HG03135 (cell line): ENCODE results near the gene PKP2.
"Not testable (repeated sequence)": the region's sequence is repeated elsewhere in the genome, so short reads cannot be mapped to it uniquely, and the experiment has no call there.

Experiments
- ATAC-seq: cut with Tn5 transposase; IDR thresholded peaks from one replicate; pipeline ENCODE4 v1.9.1; 2021; ENCODE audit warnings: mild to moderate bottlenecking, moderate library complexity; ENCODE audit not compliant: unreplicated experiment

The PKP2 gene

DNA sequence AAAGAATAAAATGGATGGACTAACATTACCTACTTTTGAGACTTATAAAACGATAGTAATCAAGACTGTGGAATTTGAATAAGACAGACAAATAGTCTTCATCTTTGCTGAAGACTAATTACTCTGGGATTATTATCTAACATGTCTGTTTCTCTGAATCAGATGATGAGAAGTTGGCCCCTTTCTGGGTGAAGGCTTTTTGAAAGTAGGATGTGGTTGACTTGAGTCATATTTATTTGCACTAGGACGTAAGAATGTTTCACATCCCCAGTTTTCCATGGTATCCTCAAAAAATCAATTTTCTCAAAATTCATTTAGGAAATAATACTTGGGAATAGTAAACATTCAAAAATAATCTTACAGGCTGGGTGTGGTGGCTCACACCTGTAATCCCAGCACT lies 31.8 kb downstream of the PKP2 start:
- no peak for ATAC-seq

DNA sequence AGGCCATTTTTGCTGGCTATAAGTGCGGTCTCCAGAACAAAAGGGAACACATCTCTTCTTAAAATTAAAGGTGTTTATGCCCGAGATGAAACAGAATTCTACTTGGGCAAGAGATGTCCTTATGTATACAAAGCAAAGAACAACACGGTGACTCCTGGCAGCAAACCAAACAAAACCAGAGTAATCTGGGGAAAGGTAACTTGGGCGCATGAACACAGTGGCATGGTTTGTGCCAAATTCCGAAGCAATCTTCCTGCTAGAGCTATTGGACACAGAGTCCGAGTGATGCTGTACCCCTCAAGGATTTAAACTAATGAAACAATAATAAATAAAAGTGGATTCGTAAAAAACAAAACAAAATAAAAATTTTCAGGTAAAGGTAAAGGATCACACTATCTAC lies 33.4 kb downstream of the PKP2 start:
- no peak for ATAC-seq

DNA sequence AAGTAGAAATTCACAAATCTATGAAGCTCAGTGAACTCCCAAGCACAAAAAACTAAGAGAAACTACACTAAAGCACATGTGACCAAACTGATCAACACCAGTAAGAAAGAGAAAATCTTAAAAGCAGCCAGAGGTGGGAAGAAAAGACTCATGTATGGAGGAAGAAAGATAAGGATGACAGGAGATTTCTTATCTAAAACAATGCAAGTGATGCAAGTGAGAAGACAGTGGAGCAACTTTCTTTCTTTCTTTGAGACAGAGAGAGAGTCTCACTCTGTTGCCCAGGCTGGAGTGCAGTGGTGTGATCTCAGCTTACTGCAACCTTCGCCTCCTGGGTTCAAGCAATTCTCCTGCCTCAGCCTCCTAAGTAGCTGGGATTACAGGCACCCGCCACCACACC lies 34.9 kb downstream of the PKP2 start:
- not testable (repeated sequence) for ATAC-seq

DNA sequence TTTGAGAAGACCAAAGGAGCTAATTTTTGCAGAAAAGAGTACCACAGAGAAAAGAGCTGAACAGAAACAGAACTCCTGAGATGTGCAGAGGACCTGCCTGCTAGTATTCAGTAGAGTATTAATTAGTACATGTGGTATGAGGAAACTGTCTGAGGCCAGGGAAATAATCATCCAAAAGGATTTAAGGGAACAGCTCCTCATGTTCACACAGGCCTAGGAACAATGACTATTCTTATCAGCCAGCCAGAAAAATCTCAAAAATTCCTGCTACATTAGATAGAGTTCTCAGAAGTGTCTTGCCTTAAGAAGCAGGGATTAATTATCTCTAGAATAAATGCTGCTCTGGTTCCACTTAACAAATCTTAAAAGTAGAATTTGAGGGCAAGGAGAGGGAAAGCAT lies 36.4 kb downstream of the PKP2 start:
- no peak for ATAC-seq

DNA sequence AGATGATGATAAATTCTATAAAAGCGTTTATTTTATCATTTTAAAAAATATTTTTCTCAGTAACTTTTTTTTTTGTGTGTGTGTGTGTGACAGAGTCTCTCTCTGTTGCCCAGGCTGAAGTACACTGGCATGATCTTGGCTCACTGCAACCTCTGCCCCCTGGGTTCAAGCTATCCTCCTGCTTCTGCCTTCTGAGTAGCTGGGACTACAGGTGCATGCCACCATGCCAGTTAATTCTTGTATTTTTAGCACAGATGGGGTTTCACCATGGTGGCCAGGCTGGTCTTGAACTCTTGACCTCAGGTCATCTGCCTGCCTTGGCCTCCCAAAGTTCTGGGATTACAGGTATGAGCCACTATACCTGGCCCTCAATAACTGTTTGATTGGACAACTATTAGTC lies 37.2 kb downstream of the PKP2 start:
- no peak for ATAC-seq

DNA sequence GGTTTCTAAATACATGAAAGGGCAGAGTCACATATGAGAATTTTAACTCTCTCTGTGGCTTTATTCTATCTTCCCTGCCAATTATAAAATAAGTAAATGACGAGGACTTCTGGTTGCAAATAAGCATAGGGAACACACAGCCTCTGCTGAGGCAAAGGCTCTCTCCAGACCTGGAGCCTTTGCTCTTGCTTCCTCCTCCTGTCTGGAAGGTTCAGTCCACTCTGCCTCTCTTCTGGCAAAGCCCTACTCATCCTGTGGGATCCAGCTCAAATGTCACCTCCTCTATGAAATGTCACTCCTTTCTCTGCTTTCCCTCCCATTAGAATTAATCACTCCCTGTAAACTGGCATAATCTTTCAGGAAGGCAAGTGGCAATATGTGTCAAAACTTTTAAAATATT lies 41.9 kb downstream of the PKP2 start:
- no peak for ATAC-seq

DNA sequence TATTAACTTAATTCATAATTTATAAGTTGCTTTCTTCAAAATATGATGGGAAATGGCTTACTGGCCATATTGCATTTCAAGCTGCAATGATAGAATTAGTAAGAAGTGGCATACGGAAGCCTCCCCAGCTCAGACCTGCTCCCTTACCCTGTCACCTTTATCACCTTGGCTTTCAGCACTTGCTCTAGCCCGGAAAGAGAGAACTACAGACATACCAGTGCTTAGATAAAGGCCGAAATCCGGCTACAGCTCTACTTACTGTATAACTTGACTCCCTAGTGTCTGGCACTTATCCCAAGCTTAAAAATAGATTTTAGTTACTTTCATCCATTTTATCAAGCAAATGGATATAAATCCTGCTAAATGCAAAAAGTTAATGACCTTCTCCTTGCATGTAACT lies 42.5 kb downstream of the PKP2 start:
- no peak for ATAC-seq

DNA sequence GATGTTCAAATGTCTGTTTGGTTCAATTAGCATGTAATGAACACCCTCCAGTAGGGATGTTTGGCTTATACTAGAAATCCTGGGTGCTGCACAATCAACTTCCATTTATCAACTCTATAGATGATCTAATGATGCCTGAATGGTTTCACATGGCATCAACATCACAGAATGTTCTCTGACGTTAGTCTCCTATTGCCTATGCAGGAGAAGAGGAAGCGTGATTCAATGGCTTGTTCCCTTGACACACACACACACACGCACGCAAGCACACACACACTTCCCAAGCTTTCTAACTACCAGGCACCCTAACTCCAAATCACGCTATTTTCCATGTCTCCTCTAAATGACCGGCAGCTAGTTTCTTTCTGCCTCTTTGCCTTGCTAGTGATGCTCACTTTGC lies 49.3 kb downstream of the PKP2 start:
- ATAC-seq: no peak

DNA sequence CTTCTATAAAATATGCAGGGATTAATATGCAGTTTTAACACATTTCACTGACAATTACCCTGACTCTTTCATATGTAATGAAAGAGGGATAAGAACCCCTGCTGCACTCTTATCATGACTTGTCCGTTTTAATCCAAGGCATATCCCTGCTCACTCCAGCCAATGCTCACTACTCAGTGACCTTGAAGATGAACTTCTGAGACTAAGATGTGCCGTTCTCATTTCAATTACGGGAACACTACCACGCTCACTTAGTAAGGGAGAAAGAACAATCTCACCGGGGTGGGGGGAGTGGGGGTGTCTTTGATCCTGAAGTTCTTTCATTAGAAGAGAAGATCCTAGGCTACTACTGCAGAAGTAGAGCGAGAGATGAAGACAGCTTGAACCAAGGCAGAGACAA lies 50.5 kb downstream of the PKP2 start:
- no peak for ATAC-seq

DNA sequence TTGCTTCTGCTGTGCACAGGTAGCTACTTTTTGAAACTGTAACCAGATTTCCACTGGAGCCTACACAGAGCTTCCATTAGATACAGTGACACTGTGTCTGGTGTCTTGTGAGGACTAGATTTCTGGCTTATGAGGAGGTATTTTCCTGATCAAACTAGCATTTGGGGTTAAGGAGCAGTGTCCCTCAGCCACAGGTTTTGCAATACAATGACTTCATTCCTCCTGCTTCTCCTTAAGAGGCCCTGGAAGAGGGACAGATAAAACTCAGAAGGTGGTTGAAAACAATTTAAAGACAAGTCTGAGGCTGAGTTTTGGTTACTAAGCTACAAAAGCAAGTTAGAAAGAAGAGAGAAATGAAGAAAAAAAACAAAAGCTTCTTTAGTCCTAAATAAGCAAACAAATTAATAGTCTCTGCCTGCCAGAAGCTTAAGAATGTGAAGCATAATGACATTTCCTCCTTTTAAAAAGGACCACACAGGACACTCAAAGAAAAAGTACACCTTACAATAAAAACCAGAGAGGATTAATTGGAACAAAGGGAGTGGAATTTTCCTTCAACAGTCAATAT lies 53.0 kb downstream of the PKP2 start:
- ATAC-seq: no peak

DNA sequence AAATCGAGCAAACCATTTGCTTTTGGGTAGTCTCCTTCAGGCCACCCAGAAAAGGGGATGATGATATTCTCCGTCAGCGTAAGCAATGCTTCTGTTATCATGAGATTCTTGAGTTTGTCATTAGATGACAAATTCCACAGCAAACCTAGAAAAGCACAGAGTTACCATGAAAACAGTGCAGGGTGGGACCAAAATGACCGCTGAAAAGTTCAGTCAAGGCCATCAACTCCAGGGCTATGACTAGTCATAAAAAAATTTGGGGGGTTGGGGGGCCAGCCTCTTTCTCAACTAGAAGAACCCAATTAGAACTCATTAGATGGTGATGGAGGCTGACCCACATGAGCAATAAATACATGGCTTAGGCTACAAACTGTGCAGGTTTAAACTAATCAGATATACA lies 55.5 kb downstream of the PKP2 start:
- ATAC-seq: no peak

DNA sequence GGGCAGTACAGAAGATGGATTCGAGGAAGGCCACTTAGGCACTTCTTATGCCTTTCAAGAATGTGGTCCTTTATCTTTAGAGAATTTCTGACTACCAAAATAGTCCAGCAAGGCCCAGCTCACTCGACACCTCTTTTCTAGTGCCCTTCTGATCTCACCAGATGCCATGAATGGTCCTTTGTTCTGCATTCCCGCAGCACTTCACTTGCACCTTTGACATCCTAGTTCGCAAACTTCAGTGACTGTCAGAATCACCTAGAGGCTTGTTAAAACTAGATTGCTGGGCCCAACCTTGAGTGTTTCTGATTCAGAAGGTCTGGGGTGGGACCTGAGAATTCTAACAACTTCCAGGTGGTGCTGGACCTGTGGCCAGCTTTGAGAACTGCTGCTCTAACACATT lies 56.7 kb downstream of the PKP2 start:
- no peak for ATAC-seq

DNA sequence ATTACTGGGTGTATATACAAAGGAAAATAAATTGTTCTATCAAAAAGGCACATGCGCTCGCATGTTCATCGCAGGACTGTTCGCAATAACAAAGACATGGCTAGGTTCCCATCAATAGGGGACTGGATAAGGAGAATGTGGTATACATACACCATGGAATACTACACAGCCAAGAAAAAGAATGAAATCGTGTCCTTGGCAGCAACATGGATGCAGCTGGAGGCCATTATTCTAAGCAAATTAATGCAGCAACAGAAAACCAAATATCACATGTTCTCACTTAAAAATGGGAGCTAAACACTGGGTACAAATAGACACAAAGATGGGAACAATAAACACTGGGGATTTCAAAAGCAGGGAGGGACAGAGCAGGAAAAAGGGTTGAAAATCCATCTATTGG lies 58.6 kb downstream of the PKP2 start:
- no peak for ATAC-seq

DNA sequence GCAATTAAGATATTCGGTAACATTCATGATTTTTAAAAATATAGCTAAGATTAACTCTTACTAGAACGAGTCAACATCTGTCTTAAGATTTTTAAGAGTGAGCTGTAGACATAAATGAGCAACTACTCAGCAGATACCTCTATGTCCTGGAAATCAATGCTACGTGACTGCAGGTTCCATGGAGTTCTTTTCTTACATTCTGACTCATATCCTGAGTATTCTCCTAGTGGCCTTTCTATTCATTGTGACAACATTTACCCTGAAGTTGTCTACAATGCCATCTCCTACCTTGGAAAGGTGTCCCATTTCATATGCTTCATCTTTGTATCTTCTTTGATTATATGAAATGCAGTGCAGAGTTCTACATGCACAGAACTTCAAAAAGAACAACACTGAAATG lies 59.9 kb downstream of the PKP2 start:
- no peak for ATAC-seq

DNA sequence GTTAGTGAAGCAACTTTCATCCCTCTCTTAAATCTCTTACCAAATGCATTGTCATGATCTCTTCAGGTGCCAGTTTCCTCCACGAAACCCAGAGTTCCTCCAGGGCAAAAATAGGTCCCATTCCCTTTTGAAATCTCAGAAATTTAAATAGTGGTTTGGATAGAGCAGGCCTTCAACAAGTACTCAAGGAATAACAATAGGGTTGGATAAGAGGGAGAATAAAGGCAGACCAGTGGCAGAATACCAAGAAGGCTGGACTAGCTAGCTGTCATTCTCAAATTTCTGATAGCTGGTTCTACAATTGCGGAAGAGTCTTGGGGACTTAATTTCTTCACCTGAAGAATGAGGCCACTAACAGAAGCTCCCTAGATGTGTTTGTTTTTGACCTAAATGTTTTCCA lies 62.5 kb downstream of the PKP2 start:
- ATAC-seq: no peak

DNA sequence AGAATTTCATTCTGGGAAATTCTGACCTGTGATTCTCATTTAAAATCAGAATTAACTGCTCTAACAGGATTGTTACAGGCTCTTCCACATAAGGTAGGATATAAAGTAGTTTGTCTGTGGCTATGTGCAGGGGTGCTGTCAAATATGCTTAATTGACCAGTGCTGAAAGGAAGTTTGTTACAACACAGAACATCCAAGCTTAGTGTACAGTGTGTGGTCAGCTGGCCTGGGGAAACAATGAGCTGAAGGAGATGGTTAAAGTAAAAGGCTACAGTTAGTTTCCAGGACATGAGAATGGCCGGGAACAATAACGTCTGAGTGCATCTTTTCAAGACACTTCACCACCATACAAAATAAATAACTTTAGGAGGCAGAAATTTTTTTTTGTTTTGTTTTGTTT lies 68.0 kb downstream of the PKP2 start:
- ATAC-seq: no peak

DNA sequence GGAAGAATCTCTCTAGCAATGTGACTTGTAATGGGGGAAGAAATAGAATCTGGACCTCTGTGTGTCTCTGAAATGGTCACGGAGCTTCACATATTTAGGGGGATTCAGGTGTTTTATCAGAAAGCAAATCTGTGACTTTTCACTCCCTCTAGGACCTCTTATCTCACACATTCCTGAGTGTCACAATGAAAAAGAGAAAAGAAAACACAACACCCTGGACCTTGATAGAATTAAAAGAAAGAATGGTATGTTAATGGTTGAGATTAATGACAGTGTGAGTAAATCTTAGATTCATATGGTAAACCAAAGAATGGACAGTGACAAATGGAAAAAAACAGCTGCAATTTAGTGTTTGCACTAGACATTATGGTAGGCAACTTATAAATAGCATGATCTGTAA lies 68.5 kb downstream of the PKP2 start:
- no peak for ATAC-seq

DNA sequence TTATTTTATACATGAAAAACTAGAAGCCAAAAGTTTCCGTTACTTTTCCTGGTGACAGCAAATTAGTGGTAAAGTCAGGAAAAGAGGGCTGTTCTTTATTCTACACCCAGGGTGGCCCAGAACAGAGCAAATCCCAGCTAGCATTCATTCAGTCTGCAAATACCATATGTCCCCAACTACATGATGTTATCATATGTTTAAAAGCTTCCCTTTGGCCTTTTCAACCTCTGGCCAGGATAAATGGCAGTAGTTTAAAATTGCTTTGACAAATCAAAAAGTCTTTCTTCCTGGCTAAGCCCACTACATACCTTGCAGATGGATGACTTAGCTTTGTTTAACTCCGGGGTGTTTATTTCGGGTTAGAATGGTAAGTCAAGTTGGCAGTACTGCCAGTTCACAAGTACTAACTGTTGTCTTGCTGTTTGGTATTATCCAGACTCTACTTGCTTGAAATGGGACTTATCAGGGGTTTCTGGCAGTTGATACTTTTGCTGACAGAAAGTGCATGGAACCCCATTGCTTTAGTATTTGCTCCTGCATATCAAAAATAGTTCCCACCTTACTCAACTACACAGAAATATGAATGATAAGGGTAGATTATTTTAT lies 69.7 kb downstream of the PKP2 start:
- no peak for ATAC-seq

DNA sequence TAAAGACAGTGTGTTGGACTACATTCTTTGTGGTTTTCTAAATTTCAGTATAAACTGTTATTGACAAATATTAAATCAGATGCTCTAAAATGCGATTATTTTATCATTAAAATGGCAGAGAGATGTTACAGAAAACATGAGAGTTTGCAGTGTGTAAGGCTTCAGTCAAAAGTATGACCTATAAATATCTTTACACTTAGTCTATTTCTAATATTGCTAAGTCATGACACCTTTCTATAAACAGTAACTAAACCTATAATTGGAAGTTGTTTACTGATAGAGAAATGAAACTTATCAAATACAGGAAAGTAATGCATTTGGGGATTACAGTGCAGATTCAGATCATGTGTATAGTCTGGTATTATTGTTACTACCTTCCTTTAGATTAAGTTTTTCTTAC lies 72.0 kb downstream of the PKP2 start:
- ATAC-seq: no peak

DNA sequence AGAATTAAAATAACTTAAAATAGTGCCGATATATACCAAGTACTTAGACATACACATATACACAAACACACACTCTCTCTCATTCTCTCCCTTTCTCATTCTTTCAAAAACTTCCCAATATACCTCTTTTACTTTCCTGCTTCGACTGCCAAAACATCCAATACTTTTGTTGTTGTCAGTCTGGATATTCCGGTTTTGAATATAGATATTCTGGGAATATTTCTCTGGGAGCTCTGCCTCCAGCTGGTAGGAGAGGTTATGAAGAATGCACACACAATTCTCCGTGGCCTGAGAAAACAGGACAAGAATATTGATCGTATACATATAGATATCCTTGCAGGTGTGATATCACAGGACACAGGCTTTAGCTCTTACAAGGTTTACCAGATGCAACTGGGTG lies 74.2 kb downstream of the PKP2 start:
- no peak for ATAC-seq

DNA sequence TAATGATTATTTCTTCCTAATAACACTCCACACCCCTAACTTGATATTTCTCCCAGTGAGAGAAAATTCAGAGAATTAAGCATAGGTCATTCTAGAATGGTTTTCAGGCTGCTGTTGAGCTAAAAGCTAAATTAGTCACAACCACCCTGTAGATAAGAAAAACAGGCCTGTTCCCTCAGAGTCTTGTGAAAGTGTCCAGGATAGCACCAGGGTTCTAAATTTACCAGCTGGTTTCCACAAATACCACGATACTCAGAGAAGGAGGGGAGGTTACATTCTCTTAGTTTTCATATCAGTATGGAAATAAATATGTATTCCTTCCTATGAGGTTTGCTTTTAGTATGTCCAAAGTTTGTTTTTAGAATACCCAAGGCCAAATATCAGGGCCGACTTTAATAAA lies 74.9 kb downstream of the PKP2 start:
- no peak for ATAC-seq

DNA sequence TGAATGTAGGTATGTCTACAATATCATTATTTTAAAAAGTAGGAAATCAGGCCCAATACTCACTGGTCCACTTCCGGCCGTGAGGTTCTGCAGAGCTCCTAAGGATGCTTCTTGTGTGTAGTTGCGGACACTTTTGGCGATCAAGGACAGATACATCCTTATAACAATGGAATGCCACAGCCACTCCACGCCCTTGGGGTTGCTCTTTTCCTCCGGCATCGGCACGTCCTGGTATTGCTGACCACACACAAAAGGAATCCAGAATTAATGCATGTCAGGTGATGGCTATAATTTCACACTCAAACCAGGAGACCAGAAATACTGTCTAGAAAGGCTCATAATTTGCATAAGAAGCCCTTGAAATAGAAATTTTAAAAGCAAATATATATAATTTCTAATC lies 75.3 kb downstream of the PKP2 start:
- no peak for ATAC-seq

DNA sequence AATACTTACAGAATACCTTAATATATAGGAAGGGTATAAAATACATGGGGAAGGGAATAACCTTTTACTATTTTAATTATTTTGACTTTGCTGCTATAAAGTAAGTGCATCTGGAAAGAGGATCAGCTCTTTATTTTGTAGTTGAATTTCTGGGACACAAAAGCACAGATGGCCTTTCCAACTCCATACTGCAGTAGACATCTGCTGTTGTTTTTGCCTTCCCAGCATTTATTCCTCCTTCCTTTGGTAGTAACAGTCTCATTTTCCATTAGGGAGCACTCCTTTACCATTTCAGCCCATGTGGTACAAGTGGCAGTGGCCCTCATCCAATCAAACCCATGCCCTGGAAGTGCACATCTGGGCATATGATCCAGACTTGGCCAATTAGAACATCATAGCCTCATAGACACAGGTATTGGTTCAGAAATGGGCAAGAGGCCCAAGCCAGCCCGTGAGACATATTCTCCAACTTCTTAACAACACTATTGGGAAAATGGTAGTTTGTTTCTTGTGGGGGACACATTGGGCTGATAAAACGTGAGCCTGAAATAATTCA lies 76.1 kb downstream of the PKP2 start:
- ATAC-seq: no peak
